IMR-90 (cell line): ENCODE measurements around the gene PARVB.

Source experiments
- MAFK ChIP-seq: IDR thresholded peaks from 2 replicates; pipeline ENCODE4 v1.6.1; 2012; ENCODE audit warnings: low read depth, low read length, improper control_type of control experiment
- MXI1 ChIP-seq: IDR thresholded peaks from 2 replicates; pipeline ENCODE4 v1.6.1; 2012; ENCODE audit warnings: low read depth, mild to moderate bottlenecking, low read length, moderate library complexity, borderline replicate concordance
- POLR2A ChIP-seq: IDR thresholded peaks from 2 replicates; pipeline ENCODE4 v1.6.1; 2012; ENCODE audit warnings: mild to moderate bottlenecking, low read depth, low read length
- RAD21 ChIP-seq: IDR thresholded peaks from 2 replicates; pipeline ENCODE4 v1.6.1; 2012; ENCODE audit warnings: low read length, improper control_type of control experiment
- TF ChIP-seq, protein P1 (sequence below): conservative IDR thresholded peaks from 2 replicates; pipeline ENCODE4 v1.5.1; 2012; ENCODE audit warnings: mild to moderate bottlenecking, low read depth, low read length, improper control_type of control experiment

DNA sequence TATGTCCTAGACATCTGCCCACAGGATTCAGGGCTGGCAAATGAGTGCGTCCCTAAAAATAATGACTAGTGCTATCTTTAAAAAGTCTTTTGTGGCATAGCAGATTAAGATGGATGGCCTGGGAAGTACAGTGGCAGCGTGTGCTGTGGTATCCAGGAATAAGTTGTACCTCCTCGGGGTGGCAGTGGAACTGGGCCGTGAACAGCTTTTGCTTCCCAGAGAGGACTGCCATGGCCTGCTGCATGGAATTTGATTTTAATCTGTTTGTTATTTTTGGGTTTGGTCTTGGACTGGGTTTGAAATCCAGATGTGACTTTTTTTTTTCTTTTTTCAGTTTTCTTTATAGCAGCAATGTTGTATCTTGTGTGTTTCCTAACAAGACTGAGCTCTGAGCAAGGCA is 85.3 kb downstream of the PARVB start:
- TF ChIP-seq, protein P1, sequence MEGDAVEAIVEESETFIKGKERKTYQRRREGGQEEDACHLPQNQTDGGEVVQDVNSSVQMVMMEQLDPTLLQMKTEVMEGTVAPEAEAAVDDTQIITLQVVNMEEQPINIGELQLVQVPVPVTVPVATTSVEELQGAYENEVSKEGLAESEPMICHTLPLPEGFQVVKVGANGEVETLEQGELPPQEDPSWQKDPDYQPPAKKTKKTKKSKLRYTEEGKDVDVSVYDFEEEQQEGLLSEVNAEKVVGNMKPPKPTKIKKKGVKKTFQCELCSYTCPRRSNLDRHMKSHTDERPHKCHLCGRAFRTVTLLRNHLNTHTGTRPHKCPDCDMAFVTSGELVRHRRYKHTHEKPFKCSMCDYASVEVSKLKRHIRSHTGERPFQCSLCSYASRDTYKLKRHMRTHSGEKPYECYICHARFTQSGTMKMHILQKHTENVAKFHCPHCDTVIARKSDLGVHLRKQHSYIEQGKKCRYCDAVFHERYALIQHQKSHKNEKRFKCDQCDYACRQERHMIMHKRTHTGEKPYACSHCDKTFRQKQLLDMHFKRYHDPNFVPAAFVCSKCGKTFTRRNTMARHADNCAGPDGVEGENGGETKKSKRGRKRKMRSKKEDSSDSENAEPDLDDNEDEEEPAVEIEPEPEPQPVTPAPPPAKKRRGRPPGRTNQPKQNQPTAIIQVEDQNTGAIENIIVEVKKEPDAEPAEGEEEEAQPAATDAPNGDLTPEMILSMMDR, result no peak
- no peak for TF ChIP-seq POLR2A
- TF ChIP-seq RAD21, result no peak
- TF ChIP-seq MXI1, result no peak
- TF ChIP-seq MAFK, result no peak
